Activated T-cell treated with anti-CD3 and anti-CD28 coated beads for 24 hours (primary cell): ENCODE measurements around the gene ZCCHC14.
A peak's percentile ranks its signal among the peaks of the same experiment; 100 is the strongest.

Experiments used
- DNase-seq: peaks from one replicate; pipeline ENCODE4 v3.0.0-alpha.2; 2020; ENCODE audit warnings: low read depth

The ZCCHC14 gene

GRCh38 chr16:87457061-87457611, 35.7 kb downstream of the ZCCHC14 start:
- no peak for DNase-seq

- no peak for DNase-seq
Measured at GRCh38 chr16:87454391-87454790, 38.4 kb downstream of the ZCCHC14 start.

DNA sequence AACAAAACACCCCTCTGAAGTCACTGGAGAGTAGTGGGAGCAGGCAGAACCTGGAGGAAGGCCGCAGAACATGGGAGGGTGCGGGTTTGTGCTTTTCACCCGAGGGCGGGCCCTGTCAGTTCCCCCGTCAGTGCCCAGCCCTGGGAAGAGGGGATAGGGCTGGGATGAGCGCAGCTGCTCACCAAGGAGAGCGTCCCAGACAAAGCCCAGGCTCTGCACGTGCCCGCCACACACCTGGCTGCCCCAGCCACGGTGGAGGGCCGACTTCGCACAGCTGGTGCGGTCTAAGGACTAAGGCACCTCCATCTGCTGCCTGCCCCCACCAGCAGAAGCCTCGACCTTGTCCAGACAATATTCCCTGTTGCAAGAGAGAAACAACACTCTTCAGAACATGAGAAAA, 39.5 kb downstream of the ZCCHC14 start:
- DNase-seq: no peak

- DNase-seq: no peak
Measured at GRCh38 chr16:87451563-87452210, 41.1 kb downstream of the ZCCHC14 start.

DNA sequence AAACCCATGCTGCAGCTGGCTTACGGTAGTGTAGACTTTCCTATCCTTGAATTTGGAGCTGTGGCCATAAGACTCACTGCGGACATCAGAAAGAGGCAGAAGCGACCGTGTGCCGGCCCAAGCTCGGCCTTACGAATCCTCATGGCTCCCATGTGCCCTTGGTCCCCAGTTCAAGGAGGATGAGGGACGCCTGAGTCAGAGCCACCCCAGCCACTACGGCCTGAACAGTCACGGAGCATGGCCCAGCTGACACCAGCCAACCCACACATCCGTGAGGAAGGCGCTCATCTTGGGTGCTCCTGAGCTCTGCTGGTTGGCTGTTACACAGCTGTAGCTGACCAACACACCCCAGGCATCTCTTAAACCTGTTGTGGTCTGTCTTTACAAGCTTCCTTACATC, 44.0 kb downstream of the ZCCHC14 start:
- DNase-seq: no peak

- DNase-seq: no peak
Measured at GRCh38 chr16:87447323-87447722, 45.5 kb downstream of the ZCCHC14 start.

- no peak for DNase-seq
Measured at GRCh38 chr16:87446479-87446878, 46.3 kb downstream of the ZCCHC14 start.

DNA sequence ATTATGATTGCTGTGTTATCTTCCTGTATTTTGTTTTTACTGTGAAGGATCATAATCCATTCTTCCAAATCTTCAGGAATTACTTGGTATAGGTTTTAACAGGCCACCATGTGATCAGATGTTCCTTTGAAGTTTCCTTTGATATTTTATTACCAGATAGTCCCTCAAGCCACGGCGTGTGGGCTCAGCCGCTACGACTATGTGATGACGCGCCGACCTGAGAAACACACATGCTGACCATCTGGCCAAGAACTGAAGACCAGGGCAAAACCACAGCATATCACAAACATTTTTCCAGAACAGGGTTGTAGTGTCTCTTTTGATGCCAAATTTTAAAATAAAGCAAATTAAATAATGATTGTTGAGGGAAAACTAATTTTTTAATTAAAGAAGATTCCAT, 47.3 kb downstream of the ZCCHC14 start:
- DNase-seq: no peak

DNA sequence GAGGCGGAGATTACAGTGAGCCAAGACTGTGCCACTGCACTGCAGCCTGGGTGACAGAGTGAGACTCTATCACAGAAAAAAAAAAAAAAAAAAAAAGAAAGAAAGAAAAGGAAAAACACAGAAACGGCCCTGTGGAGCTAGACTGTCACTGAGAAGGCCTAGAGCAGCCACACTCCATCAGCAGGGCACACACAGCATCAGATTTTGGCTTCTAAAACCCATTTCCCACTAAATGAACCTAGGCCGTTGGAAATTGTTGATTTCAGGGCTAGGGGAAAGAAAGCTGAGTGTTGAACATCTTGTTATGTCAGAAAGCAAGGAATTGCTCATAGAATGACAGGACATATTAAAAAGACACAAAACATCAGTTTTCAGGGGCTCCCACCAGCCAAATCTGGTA, 48.9 kb downstream of the ZCCHC14 start:
- no peak for DNase-seq

DNA sequence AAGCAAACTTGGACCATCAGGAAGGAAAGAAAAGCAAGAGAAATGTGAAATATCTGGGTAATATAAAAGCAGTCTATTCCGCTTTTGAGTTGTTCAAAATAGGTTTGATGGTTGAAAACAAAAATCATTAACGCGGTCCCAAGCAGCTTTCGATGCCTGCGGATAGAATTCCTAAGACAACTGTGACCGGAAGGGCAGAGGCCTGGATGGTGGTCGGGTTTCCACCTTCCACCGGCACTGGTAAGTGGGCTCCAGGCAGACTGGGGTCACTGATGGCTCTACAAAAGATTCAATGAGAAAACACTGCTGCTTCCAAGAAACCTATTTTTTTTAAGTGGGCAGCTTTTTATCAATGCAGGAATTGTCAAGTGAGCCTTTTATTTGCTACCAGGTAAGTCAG, 49.8 kb downstream of the ZCCHC14 start:
- no peak for DNase-seq

- DNase-seq: no peak
Measured at GRCh38 chr16:87442581-87442966, 50.2 kb downstream of the ZCCHC14 start.

DNA sequence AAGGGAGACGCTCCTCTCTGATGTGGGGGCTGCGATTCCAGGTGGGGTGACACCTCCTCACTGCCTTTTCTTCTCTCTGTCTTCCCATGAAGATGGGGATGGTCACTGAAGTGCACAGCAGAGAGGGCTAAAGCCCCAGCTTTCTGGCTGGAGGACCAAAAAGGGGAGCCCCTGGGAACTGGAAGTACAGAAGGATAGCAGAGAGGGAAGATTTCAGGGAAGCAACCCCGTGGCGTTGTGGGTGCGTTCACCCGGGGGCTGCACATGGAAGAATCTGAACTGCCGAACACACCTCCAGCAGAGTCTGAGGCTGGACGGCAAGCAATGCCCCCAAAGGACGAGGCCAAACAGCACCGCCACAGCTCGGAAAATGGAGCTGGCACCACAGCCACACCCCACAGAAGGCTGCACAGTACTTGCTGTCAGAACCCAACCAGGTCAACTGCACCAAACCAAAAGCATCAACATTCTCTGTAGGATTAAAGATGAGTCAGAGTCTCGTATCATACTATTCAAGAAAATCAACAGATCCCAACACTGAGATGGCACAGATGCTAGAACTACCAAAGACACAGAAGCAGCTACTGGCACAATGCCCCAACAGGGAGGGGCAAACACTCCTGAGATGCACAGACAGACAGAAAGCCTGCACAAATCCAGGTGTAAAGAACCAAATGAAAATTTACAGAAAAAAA, 50.8 kb downstream of the ZCCHC14 start:
- DNase-seq: no peak

DNA sequence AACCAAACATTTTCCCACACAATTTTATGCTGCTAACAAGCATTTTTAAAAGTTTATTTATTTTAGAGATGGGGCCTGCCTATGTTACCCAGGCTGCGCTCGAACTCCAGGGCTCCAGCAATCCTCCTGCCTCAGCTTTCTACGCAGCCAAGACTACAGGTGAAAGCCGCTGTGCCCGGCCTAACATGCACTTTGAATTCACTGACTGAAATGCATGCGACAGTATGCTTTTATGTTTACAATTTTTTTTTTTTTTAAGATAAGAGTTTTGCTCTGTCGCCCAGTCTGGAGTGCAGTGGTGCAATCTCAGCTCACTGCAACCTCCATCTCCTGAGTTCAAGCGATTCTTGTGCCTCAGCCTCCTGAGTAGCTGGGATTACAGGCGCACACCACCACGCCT, 52.9 kb downstream of the ZCCHC14 start:
- no peak for DNase-seq

GRCh38 chr16:87438611-87438985, 54.2 kb downstream of the ZCCHC14 start:
- no peak for DNase-seq

- DNase-seq: no peak
Measured at GRCh38 chr16:87437911-87438610, 54.8 kb downstream of the ZCCHC14 start.

DNA sequence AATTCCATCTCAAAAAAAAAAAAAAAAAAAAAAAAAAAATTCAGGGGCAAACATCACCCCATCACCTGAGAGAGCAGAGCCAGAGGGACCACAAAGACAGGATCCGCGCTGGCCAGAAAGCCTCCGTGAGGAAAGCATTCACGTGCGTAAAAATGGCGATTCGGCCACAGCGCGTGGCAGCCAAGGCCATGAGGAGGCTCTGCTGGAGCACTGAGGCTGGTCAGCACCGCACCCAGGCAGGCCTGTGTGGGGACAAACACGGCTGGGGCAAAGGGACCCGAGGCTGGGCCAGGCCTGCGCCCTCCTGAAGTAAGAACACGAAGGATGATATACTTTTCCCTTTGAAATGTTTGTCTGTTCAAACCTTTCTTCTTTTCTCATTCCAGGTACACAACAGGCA, 55.5 kb downstream of the ZCCHC14 start:
- DNase-seq: no peak

- peak; percentile 28 for DNase-seq
Measured at GRCh38 chr16:87436225-87437172, 56.3 kb downstream of the ZCCHC14 start.

GRCh38 chr16:87435372-87436224, 57.2 kb downstream of the ZCCHC14 start:
- DNase-seq: no peak

DNA sequence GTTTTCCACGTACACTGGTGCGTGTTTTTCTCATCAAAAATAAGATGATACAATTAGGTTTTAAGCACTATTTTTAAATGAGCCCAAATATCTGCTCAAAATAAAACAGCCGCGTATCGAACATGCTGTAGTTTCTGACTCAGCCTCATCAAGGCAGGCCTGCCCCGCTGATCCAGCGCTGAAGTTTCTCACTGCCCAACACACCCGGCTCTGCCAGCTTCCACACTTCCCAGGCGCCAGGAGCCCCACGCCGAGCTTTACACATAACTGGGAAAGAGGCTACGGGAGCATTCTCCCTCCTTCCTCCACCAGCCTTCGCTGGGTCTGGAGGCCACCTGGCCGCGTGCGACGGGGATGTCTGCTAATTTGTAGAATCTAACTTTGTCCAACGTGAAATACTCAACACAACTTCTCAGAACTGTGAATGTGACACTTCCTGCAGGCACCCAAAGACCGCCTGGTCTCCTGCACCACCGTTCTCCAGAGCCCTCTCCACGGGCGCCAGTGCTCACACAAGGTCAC, 58.6 kb downstream of the ZCCHC14 start:
- DNase-seq: no peak

- no peak for DNase-seq
Measured at GRCh38 chr16:87432330-87432915, 60.4 kb downstream of the ZCCHC14 start.
